ENCODE results near the gene MACROH2A1. TPM values are rescaled to one million over a fixed set of nuclear protein-coding genes. Genes with fewer than 3 reads are reported as not detected.

Gene MACROH2A1
- polyA plus RNA-seq, 1 experiment = 129 TPM

DNA sequence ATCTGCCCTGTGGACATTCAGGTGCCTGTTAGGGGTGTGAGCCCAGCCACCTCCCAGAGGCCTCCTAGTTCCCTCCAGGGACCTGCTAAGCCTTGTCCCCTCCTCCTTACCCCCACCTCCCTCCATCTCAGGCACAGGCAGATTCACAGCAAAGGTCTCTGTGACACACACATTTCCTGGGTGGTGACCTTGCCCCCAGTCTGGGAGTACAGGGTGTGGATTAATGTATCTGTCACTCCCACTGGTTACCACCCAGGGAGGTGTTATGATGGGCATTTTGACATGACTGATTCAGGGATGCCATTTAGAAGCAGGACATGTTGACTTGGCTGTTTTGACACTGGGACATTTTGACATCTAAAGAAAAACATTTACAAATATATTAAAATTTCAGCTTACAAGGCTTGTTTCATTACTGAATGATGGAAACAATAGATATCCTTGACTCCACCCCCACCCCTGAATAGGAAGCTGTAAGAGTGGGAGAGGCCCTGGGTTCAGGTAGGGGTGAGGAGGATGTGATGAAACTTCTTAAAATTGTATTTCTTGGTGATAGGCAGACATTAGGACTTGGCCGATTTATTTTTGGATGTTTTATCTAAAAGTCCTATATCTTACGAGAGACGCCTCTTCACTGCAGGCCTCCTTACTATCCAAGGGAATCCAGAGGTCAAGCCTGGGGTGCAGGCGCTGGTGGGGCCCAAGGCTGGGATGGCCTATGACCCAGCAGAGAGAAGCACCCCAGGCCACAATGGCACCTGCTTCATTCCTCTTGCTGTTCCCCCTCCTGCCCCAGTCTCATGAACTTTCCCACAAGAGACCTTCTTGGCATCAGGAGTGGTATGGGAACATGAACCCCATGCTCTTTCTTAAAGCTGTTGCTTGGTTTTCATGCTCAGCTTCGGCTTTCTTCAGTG is 101.9 kb downstream of the MACROH2A1 start:
- Histone ChIP-seq H3K27me3 (ENCODE audit: control insufficient read depth, insufficient read depth, low read length) (no peaks in the 10 kb centered on the region), H3K27ac (ENCODE audit: low read depth, low read length) (no peak overlapping the region), H3K9me3 (ENCODE audit: control insufficient read depth, insufficient read depth, low read length) (no peaks in the 10 kb centered on the region), H3K4me3 (ENCODE audit: low read depth, low read length) (no peak overlapping the region)
- TF ChIP-seq, protein P1, sequence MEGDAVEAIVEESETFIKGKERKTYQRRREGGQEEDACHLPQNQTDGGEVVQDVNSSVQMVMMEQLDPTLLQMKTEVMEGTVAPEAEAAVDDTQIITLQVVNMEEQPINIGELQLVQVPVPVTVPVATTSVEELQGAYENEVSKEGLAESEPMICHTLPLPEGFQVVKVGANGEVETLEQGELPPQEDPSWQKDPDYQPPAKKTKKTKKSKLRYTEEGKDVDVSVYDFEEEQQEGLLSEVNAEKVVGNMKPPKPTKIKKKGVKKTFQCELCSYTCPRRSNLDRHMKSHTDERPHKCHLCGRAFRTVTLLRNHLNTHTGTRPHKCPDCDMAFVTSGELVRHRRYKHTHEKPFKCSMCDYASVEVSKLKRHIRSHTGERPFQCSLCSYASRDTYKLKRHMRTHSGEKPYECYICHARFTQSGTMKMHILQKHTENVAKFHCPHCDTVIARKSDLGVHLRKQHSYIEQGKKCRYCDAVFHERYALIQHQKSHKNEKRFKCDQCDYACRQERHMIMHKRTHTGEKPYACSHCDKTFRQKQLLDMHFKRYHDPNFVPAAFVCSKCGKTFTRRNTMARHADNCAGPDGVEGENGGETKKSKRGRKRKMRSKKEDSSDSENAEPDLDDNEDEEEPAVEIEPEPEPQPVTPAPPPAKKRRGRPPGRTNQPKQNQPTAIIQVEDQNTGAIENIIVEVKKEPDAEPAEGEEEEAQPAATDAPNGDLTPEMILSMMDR (IDR thresholded peaks at IDR 0.05; ENCODE audit: low read depth, low read length) = no peak
- POLR2A ChIA-PET = no interaction called here
- CTCF ChIA-PET = no interaction called here
- no peak for DNase-seq (ENCODE audit: low read depth, low spot score)

DNA sequence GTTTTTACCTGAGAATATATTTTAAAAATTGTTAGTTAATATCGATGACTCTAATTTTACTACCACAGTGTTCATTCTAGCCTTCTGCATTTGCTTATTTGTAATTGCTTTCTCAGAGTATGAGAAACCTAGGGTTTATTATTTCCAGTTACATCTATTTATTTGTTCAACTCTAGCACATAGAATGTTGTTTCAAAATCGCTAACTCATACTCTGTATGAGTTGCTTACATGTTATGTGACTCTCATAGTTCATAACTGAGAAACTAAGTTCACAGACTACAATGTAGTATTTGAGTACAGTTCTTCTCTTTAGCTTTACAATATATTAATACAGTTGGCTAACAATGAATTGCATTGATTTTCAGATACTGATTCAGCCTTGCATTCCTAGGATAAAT is 103.2 kb downstream of the MACROH2A1 start:
- H3K27me3 ChIP-seq (ENCODE audit: control insufficient read depth, insufficient read depth, low read length) = no peaks in the 10 kb centered on the region
- ChIA-PET POLR2A (interaction anchor here (1.8 kb wide), 1 partner anchor 31 kb away, joined by 4 read pairs; no protein-coding TSS in a partner anchor), CTCF (no interaction called here)
- no peaks in the 10 kb centered on the region for H3K9me3 ChIP-seq (ENCODE audit: control insufficient read depth, insufficient read depth, low read length)
- DNase-seq (ENCODE audit: low read depth, low spot score) = no peak
- H3K4me3 ChIP-seq (ENCODE audit: low read depth, low read length) = no peak overlapping the region
- H3K27ac ChIP-seq (ENCODE audit: low read depth, low read length) = no peak overlapping the region
- TF ChIP-seq, protein P1 (IDR thresholded peaks at IDR 0.05; ENCODE audit: low read depth, low read length) = no peak

DNA sequence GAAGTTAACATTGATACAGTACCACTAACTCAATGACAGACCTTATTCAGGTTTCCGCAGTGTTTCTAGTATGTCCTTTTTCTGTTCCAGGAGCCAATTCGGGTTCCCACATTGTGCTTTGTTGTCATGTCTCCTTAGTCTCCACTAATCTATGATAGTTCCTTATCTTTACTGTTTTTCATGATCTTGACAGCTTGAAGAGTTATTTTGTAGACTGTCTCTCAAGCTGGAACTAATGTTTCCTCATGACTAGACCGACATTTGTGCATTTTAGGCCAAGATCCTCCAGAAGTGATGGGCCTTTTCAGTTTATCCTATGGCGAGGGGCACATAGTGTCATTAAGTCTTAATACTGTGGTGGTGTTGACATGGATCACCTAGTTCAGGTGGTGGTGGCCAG is 104.2 kb downstream of the MACROH2A1 start:
- ChIA-PET POLR2A (interaction anchor here (1.8 kb wide), 1 partner anchor 30 kb away, joined by 4 read pairs; no protein-coding TSS in a partner anchor), CTCF (no interaction called here)
- no peaks in the 10 kb centered on the region for H3K9me3 ChIP-seq (ENCODE audit: control insufficient read depth, insufficient read depth, low read length)
- no peak overlapping the region for H3K27ac ChIP-seq (ENCODE audit: low read depth, low read length)
- no peak for DNase-seq (ENCODE audit: low read depth, low spot score)
- TF ChIP-seq, protein P1 (IDR thresholded peaks at IDR 0.05; ENCODE audit: low read depth, low read length) = no peak
- H3K27me3 ChIP-seq (ENCODE audit: control insufficient read depth, insufficient read depth, low read length) = no peaks in the 10 kb centered on the region
- H3K4me3 ChIP-seq (ENCODE audit: low read depth, low read length) = no peak overlapping the region

DNA sequence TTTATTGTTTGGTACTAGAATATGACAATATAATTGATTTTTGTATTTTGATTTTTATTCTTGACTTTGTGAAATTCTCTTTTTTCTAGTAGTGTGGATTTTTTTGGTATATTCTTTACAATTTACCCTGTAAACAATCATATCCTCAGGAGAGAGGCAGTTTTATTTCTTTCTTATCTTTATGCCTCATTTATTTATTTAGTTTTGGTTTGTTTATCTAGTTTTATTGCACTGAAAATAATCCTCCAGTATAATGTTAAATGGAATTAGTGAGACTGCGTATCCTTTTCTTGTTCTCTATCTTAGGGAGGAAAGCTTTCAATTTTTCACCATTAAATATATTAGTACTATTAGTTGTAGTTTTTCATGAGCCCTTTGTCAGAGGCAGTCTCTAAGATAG is 109.4 kb downstream of the MACROH2A1 start:
- TF ChIP-seq, protein P1 (IDR thresholded peaks at IDR 0.05; ENCODE audit: low read depth, low read length) = no peak
- no peak for DNase-seq (ENCODE audit: low read depth, low spot score)
- Histone ChIP-seq H3K27ac (ENCODE audit: low read depth, low read length) (no peak overlapping the region), H3K27me3 (ENCODE audit: control insufficient read depth, insufficient read depth, low read length) (no peaks in the 10 kb centered on the region), H3K4me3 (ENCODE audit: low read depth, low read length) (no peak overlapping the region), H3K9me3 (ENCODE audit: control insufficient read depth, insufficient read depth, low read length) (no peaks in the 10 kb centered on the region)
- CTCF ChIA-PET = no interaction called here
- POLR2A ChIA-PET = interaction anchor here (0.6 kb wide), 1 partner anchor 83 kb away, joined by 7 read pairs; no protein-coding TSS in a partner anchor

DNA sequence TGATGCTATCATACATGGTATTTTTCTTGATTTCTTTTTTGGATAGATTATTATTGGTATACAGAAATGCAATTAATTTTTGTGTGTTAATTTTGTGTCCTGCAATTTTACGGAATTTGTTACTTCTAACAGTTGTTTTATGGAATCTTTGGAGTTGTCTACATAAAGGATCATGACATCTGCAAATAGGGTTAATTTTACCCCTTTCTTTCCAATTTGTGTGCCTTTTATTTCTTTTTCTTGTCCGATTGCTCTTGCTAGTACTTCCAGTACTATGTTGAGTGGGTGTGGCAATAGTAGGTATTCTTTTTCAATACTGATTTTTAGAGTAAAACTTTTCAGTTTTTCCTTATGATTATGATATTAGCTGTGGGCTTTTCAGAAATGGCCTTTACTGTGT is 111.5 kb downstream of the MACROH2A1 start:
- TF ChIP-seq, protein P1 (IDR thresholded peaks at IDR 0.05; ENCODE audit: low read depth, low read length) = no peak
- ChIA-PET POLR2A (no interaction called here), CTCF (no interaction called here)
- no peak overlapping the region for H3K4me3 ChIP-seq (ENCODE audit: low read depth, low read length)
- H3K9me3 ChIP-seq (ENCODE audit: control insufficient read depth, insufficient read depth, low read length) = no peaks in the 10 kb centered on the region
- H3K27me3 ChIP-seq (ENCODE audit: control insufficient read depth, insufficient read depth, low read length) = no peaks in the 10 kb centered on the region
- no peak overlapping the region for H3K27ac ChIP-seq (ENCODE audit: low read depth, low read length)
- DNase-seq (ENCODE audit: low read depth, low spot score) = no peak

Data from AG04450 (cell line).